ENCODE measurements around the gene STK4. TPM values are rescaled to one million over a fixed set of nuclear protein-coding genes. Genes with fewer than 3 reads are reported as not detected.
"Not testable (repeated sequence)": the region's sequence is repeated elsewhere in the genome, so short reads cannot be mapped to it uniquely, and the experiment has no call there.

STK4 gene
- total RNA-seq, 1 donor: 47.7 TPM

GRCh38 chr20:45021631-45022030 lies 55.3 kb downstream of the STK4 start:
- DNase-seq (ENCODE audit: low read depth in 2 of 3, low spot score in 2 of 3): no peak

GRCh38 chr20:45023140-45023539 lies 56.8 kb downstream of the STK4 start:
- DNase-seq (ENCODE audit: low read depth in 2 of 3, low spot score in 2 of 3): not testable (repeated sequence)

DNA sequence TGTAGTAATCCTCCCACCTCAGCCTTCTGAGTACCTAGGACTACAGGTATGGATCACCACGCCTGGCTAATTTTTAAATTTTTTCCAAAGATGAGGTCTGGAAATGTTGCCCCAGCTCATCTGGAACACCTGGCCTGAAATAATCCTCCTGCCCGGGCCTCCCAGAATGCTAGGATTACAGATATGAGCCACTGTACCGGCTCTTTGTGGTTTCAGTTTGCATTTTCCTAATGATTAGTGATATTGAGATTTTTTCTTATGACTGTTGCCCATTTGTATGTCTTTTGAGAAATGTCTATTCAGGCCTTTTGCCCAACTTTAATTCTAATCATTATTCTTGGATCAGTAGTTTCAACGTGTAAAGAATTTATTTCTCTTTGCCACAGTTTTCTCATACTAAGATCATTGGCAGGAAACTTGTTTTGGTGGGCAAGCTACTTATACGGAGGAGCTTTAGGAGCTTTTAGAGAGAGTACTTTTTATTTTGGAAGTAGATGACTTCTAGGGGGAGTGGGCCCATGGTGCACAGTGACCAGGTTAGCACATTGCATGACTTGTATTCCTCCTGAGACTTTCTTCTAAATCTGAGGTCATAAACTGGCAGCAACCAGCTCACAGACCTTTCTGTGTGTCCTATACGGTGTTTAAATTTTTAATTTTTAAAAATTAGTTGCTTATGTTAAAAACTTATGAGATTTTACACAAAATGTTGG lies 62.3 kb downstream of the STK4 start:
- DNase-seq (ENCODE audit: low read depth in 2 of 3, low spot score in 2 of 3): no peak

DNA sequence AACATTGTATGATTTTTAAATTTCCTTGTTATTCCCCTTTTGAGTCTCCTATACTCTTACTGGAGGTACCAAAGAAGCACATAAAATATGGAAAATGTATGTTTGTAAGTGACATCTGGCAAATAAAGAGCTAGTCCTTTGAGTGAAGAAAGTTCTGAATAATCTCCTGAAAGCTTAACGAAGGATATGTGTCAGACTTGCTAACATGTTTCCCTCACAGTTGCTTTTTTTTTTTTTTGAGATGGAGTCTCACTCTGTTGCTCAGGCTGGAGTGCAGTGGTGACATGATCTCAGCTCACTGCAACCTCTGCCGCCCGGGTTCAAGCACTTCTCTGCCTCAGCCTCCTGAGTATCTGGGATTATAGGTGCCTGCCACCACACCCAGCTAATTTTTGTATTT lies 63.6 kb downstream of the STK4 start:
- no peak for DNase-seq (ENCODE audit: low read depth in 2 of 3, low spot score in 2 of 3)

- DNase-seq (ENCODE audit: low read depth in 2 of 3, low spot score in 2 of 3): no peak
Observed at GRCh38 chr20:45032276-45032675, 66.0 kb downstream of the STK4 start.

DNA sequence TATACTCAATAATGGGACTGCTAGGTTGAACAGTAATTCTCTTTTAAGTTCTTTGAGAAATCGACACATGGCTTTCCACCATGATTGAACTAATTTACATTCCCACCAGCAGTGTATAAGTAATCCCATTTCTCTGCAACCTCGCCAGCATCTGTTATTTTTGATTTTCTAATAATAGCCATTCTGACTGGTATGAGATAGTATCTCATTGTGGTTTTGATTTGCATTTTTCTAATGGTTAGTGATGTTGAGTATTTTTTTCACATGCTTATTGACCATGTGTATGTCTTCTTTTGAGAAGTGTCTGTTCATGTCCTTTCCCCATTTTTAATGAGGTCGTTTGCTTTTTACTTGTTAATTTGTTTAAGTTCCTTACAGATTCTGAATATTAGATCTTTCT lies 66.5 kb downstream of the STK4 start:
- DNase-seq (ENCODE audit: low read depth in 2 of 3, low spot score in 2 of 3): no peak

GRCh38 chr20:45034436-45034835 lies 68.1 kb downstream of the STK4 start:
- DNase-seq (ENCODE audit: low read depth in 2 of 3, low spot score in 2 of 3): no peak

DNA sequence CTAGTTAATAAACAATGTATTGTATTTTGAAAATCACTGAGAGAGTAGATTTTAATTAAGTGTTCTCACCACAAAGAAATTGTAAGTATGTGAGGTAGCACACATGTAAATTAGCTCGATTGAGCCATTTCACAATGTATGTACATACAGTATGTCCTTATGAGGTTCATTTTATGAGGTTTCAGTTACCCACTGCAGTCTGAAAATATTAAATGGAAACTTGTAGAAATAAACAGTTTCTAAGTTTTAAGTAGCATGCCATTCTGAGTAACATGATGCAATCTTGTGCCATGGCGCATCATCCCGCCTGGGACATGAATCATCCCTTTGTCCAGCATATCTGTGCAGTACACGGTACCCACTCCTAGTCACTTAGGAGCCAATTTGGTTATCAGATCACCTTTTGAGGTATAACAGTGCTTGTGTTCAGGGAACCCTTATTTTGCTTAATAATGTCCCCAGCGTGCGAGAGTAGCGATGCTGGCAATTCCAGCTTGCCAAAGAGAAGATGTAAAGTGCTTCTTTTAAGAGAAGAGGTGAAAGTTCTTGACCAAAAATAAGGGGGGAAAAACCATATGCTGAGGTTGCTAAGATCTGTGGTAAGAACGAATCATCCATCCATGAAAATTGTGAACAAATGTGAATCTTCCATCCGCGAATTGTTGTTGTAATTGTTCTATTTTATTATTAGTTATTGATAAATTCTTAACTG lies 69.9 kb downstream of the STK4 start:
- DNase-seq (ENCODE audit: low read depth in 2 of 3, low spot score in 2 of 3): no peak

DNA sequence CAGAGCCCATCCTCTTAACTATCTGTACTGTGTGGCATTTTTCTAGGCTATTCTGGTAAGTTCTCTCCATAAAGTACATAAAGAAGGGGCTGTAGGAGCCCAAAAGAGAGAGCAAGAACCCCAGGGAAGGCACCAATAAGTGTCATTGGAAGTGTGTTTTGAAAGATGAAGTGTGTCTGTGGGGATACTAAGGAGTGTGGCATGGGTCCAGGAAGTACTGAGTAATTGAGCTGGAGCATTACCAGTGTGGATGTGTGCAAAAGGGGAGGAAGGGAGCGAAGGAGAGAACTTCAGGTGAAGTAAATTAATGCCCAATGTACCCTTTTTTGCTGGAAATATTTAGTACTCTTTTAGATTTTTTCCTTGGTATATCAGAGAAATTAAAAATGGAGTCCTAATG lies 70.7 kb downstream of the STK4 start:
- no peak for DNase-seq (ENCODE audit: low read depth in 2 of 3, low spot score in 2 of 3)

GRCh38 chr20:45037635-45038034 lies 71.3 kb downstream of the STK4 start:
- DNase-seq (ENCODE audit: low read depth in 2 of 3, low spot score in 2 of 3): no peak

DNA sequence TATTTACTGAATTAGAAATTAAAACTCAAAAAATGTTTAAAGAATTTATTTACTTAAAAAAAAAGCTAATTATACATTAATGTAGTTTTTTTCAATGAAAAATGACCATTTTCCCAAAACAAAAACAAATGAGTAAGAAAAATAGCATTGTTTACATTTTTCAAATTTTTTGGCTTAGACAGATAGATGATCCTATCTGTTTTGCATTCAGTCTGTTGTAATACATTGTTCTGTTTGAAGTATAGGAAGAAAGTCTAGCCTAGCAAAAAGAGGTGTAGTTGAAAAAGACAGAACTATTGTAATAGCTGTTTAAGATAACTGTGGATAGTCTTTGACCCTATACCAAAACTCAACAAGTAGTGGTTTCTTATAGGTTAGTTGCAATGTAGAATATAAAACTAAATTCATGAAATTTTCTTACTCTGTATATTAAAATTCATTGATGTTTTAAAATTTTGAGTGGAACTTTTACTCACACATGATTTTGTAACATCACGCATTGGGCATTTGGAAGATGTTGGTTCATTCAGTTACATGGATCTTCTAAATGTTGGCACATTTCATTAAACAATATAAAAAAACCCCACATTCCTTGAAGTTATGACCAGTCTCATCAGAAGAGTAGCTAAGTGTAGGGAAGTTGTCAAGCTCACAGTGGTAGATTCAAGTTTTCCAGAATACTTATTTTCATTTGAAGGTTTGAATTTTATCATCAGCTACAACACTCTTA lies 72.6 kb downstream of the STK4 start:
- no peak for DNase-seq (ENCODE audit: low read depth in 2 of 3, low spot score in 2 of 3)

GRCh38 chr20:45039475-45039820 lies 73.1 kb downstream of the STK4 start:
- DNase-seq (ENCODE audit: low read depth in 2 of 3, low spot score in 2 of 3): no peak

- DNase-seq (ENCODE audit: low read depth in 2 of 3, low spot score in 2 of 3): peak in 2 of 3 donors; percentile 51 to 58
Observed at GRCh38 chr20:45041464-45042337, 75.4 kb downstream of the STK4 start.

DNA sequence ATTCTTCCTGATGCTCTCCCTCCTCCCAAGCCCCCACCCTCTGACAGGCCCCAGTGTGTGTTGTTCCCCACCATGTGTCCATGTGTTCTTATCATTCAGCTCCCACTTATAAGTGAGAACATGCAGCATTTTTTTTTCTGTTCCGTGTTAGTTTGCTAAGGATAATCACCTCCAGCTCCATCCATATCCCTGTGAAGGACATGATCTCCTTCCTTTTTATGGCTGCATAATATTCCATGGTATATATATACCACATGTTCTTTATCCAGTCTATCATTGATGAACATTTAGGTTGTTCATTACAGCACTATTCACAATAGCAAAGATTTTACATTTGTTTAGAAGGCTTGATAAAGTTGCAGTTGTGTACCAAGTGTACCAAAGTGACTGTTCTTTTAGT lies 76.7 kb downstream of the STK4 start:
- no peak for DNase-seq (ENCODE audit: low read depth in 2 of 3, low spot score in 2 of 3)

DNA sequence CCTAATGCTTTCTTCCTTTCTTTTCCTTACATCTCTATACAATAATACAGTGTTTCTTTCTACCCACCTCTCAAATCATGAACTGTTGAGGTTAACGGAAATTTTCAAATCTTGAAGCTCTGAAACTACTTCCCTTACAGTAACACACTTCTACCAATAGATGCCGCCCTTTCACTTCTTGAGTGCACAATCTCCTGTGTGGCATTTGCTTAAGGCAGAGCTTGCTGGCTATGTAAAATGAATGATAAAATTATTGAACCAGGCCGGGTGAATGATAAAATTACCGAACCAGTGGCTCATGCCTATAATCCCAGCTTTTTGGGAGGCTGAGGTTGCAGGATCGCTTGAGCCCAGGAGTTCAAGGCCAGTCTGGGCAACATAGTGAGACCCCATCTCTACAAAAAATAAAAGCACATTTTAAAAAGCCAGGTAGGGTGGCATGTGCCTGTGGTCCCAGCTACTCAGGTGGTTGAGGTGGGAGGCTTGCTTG lies 77.8 kb downstream of the STK4 start:
- DNase-seq (ENCODE audit: low read depth in 2 of 3, low spot score in 2 of 3): peak in 2 of 3 donors; percentile 66 to 89

DNA sequence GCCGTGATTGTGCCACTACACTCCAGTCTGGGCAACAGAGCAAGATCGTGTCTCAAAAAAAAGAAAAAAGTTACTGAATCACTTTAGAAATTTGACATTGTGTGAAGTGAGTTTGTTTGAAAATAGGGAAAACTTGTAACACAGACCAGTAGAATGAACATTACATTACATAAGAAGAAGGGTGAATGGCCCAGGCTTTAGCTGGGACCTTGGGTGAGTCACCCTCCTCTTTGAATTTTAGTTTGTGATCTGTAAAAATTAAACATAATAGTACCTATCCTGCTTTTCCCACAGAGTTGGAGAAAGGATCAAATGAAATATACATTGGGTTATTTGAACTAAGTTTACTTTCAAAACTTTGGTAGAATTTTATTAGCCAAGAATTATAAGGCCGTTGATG lies 78.3 kb downstream of the STK4 start:
- DNase-seq (ENCODE audit: low read depth in 2 of 3, low spot score in 2 of 3): no peak

- DNase-seq (ENCODE audit: low read depth in 2 of 3, low spot score in 2 of 3): no peak
Observed at GRCh38 chr20:45047581-45048119, 81.3 kb downstream of the STK4 start.

DNA sequence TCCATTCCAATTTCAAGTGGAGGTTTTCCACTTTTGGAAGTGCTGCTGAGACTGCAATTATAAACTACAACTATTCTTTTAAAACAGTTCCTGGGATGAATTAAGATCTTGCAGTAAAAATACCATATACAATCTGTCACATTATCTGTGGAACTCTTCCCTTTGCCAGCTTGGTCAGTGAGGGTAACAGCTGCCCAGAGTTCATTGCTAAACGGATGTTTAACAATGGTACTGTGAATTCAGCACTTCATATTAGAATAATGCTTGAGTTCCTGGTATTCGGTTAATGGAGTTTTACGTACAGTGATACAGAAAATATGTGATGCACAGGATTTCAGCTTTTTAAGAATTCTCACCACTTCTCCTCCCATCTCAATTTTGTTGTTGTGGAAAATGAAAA lies 83.1 kb downstream of the STK4 start:
- no peak for DNase-seq (ENCODE audit: low read depth in 2 of 3, low spot score in 2 of 3)

DNA sequence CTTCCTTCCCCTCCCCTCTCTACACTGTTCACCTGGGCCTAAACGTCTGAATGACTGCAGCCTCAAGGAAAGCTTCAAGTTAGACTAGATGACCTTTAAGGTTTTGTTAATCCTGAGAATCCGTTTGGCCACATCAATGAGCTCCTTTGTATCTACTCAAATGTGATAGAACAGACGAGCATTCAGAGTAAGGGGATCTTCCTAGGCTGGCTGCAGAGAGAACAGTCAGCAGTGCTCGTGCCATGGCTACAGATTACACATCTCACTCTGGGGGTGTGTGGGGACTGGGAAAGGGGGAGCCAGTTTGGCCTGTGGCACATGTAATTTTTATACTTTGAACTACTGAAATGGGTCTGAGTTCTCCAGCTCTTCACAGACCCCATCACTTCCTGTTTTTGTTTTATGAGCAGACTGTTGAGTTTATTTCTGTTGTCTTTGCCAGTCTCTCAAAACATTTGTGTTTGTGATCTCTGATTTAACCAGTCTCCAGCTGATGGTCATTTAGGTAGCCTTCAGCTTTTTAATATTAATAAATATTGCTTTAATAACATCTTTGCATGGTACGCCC lies 83.7 kb downstream of the STK4 start:
- peak in 1 of 3 donors; percentile 21 for DNase-seq (ENCODE audit: low read depth in 2 of 3, low spot score in 2 of 3)

Data from hematopoietic multipotent progenitor cell (in vitro differentiated cells).